ENCODE data around the gene SPINT2.

SPINT2 gene

GRCh38 chr19:38267761-38268483 is 3.5 kb downstream of the SPINT2 start:
- no peak for DNase-seq (ENCODE audit: low read depth)

- DNase-seq (ENCODE audit: low read depth) = no peak
Measured at GRCh38 chr19:38268539-38268938, 4.2 kb downstream of the SPINT2 start.

- DNase-seq (ENCODE audit: low read depth) = no peak
Measured at GRCh38 chr19:38270587-38271167, 6.3 kb downstream of the SPINT2 start.

- no peak for DNase-seq (ENCODE audit: low read depth)
Measured at GRCh38 chr19:38273499-38273898, 9.1 kb downstream of the SPINT2 start.

- DNase-seq (ENCODE audit: low read depth) = no peak
Measured at GRCh38 chr19:38274739-38275138, 10.4 kb downstream of the SPINT2 start.

- DNase-seq (ENCODE audit: low read depth) = no peak
Measured at GRCh38 chr19:38276942-38277517, 12.7 kb downstream of the SPINT2 start.

GRCh38 chr19:38277549-38277948 is 13.2 kb downstream of the SPINT2 start:
- DNase-seq (ENCODE audit: low read depth) = no peak

GRCh38 chr19:38277969-38278680 is 13.8 kb downstream of the SPINT2 start:
- no peak for DNase-seq (ENCODE audit: low read depth)

- no peak for DNase-seq (ENCODE audit: low read depth)
Measured at GRCh38 chr19:38278751-38279150, 14.4 kb downstream of the SPINT2 start.

- no peak for DNase-seq (ENCODE audit: low read depth)
Measured at GRCh38 chr19:38280030-38280921, 15.9 kb downstream of the SPINT2 start.

GRCh38 chr19:38281811-38282566 is 17.6 kb downstream of the SPINT2 start:
- no peak for DNase-seq (ENCODE audit: low read depth)

GRCh38 chr19:38283271-38283670 is 18.9 kb downstream of the SPINT2 start:
- no peak for DNase-seq (ENCODE audit: low read depth)

GRCh38 chr19:38284422-38284821 is 20.0 kb downstream of the SPINT2 start:
- DNase-seq (ENCODE audit: low read depth) = no peak

GRCh38 chr19:38285567-38285966 is 21.2 kb downstream of the SPINT2 start:
- DNase-seq (ENCODE audit: low read depth) = no peak

GRCh38 chr19:38287604-38288003 is 23.2 kb downstream of the SPINT2 start:
- no peak for DNase-seq (ENCODE audit: low read depth)

GRCh38 chr19:38288123-38288855 is 23.9 kb downstream of the SPINT2 start:
- DNase-seq (ENCODE audit: low read depth) = no peak

- no peak for DNase-seq (ENCODE audit: low read depth)
Measured at GRCh38 chr19:38289955-38290354, 25.6 kb downstream of the SPINT2 start.

GRCh38 chr19:38290631-38291147 is 26.3 kb downstream of the SPINT2 start:
- no peak for DNase-seq (ENCODE audit: low read depth)

- no peak for DNase-seq (ENCODE audit: low read depth)
Measured at GRCh38 chr19:38291855-38292254, 27.5 kb downstream of the SPINT2 start.

GRCh38 chr19:38293281-38293680 is 28.9 kb downstream of the SPINT2 start:
- no peak for DNase-seq (ENCODE audit: low read depth)
